Measurements from ENCODE around the gene SOWAHC.

SOWAHC gene

GRCh38 chr2:109649736-109650695, 35.9 kb downstream of the SOWAHC start:
- no peak for DNase-seq (ENCODE audit: low read depth)
- TF ChIP-seq CTCF (IDR thresholded peaks at IDR 0.05; ENCODE audit: low read depth, low read length, missing control alignments), result no peak
- in situ Hi-C loops (cut with HindIII; ENCODE audit: low sequenced_read_pairs), result loop anchor here (5.0 kb wide), 3 partner anchors 43 to 93 kb away; no protein-coding TSS in a partner anchor

DNA sequence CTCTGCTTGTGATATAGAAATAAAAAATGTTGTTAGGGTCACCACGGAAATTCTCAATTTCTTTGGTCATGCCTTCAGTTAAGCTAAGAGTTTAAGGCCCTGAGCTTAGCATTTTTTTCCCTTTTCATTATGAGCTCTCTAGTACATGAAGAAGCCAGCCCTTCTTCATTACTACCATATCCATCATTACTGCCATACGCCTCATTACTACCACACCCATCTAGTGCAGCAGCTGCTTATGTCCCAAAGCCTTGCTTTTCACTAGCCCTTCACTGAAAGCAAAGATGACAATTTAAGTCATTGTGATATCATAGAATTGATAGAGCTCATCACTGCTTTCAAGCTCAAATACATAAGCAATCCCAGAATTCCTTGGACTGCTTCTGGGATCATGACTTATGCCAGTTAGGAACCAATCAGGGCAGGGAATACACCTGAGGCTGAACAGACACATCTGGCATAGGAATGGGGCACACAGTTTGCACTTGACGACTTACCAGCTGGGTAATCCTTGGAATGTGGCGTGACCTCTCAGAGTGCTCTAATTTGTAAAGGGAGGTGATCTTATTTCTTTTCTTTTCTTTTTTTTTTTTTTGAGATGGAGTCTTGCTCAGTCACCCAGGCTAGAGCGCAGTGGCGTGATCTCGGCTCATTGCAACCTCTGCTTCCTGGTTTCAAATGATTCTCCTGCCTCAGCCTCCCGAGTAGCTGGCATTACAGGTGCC, 40.3 kb downstream of the SOWAHC start:
- no peak for TF ChIP-seq CTCF (IDR thresholded peaks at IDR 0.05; ENCODE audit: low read depth, low read length, missing control alignments)
- in situ Hi-C loops (cut with HindIII; ENCODE audit: low sequenced_read_pairs), result no loop called here
- no peak for DNase-seq (ENCODE audit: low read depth)
- no peak overlapping the region for H3K4me3 ChIP-seq (ENCODE audit: low read depth, low read length)

More at GRCh38 chr2:109649736-109650695, 35.9 kb downstream of the SOWAHC start:
- H3K4me3 ChIP-seq (ENCODE audit: low read depth, low read length), result no peak overlapping the region

DNA sequence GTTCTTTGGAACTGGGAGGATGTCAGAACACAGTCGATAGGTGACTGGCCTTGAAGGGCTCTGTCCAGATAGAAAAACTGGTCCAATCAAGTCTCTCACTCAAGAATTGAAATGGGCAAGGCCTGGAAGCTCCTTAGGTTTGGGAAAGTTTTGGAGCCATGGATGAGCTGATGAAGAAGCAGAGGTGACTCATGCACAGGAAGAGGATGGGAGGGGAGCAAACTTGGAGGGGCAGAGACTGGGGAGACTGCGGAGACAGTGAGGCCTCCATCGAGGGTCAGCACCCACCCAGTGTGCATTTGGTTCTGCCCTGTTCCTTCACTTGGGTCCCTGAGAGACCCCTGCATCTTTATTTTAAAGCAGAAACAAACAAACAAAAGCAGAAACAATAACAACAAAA, 41.1 kb downstream of the SOWAHC start:
- no peak for DNase-seq (ENCODE audit: low read depth)
- in situ Hi-C loops (cut with HindIII; ENCODE audit: low sequenced_read_pairs), result no loop called here
- no peak for TF ChIP-seq CTCF (IDR thresholded peaks at IDR 0.05; ENCODE audit: low read depth, low read length, missing control alignments)
- no peak overlapping the region for H3K4me3 ChIP-seq (ENCODE audit: low read depth, low read length)

DNA sequence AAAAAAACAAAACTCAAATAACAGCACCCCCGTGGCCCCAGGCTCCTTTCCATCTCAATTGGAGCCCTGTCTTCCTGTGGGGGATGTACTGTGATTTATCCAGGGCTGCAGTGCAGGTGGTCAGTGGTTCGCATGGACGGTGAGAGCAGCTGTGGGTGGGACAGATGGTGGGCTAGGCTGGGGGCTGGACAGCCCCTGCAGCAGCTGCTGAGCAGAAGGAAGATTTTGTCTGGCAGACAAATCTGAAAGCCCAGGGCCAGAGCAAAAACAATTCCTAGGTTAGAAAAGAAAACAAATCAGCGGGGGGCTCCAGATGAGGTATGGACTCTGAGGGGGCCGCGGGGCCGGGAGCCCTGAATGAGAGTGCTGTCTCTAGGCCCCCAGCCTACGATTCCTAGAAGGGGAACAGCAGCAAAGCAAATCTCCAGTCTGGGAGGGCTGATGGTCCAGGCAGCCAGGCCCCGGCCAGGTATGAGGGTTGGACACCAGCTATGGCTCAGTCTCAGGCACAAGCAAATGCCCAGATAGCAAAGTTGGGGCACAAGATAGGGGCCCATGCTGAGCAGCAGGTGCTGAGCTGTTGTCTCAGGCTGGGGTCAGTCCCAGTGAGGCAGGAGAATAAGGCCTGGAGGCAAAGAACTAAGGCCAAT, 45.4 kb downstream of the SOWAHC start:
- in situ Hi-C loops (cut with HindIII; ENCODE audit: low sequenced_read_pairs), result no loop called here
- no peak for TF ChIP-seq CTCF (IDR thresholded peaks at IDR 0.05; ENCODE audit: low read depth, low read length, missing control alignments)
- no peak for DNase-seq (ENCODE audit: low read depth)
- H3K4me3 ChIP-seq (ENCODE audit: low read depth, low read length), result no peak overlapping the region

DNA sequence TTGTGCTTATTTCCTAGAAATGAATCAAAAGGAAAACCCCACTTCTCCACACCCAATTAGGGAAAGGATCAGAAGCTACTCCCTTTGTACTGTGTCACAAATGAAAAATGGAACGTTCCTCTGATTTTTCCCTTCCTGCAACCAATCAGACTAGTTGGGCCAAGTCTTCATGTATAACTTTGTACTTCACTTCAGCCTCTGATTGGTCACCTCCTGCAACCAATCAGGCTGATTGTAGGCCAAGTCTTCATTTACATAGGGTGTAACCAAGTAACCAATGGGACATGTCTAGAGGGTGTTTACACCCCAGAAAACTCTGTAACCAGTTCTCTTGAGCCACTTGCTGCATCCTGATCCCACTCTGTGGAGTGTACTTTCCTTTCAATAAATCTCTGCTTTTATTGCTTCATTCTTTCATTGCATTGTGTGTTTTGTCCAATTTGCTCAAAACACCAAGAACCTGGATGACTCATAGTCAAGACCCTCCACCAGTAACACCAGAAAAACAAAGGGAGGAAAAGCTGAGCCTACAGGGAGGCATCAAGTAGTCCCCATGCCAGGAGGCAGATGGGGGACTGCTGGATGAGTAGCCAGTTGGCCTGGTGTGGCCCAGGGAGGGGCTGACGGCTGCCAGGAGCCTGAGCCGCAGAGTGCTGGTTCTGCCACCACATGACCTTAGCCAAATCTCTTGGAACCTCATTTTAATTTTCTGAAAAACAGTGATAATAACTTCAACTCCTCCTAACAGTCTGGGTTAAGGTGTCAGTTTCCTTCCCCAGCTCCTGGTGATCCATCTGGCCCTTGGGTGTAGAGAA, 46.1 kb downstream of the SOWAHC start:
- no peak for TF ChIP-seq CTCF (IDR thresholded peaks at IDR 0.05; ENCODE audit: low read depth, low read length, missing control alignments)
- no peak overlapping the region for H3K4me3 ChIP-seq (ENCODE audit: low read depth, low read length)
- in situ Hi-C loops (cut with HindIII; ENCODE audit: low sequenced_read_pairs), result no loop called here
- no peak for DNase-seq (ENCODE audit: low read depth)

Measured in astrocyte of the cerebellum (primary cell).